HG03457 (cell line): ENCODE results near the gene ACTL10.

ENCODE experiments used
- ATAC-seq: cut with Tn5 transposase; IDR thresholded peaks from one replicate; pipeline ENCODE4 v1.9.1; 2021; ENCODE audit warnings: moderate number of reproducible peaks; ENCODE audit not compliant: unreplicated experiment

The ACTL10 gene

GRCh38 chr20:33648396-33649004 lies 18.2 kb upstream of the ACTL10 start:
- no peak for ATAC-seq

GRCh38 chr20:33649201-33649681 lies 17.5 kb upstream of the ACTL10 start:
- ATAC-seq: no peak

GRCh38 chr20:33650111-33650752 lies 16.5 kb upstream of the ACTL10 start:
- no peak for ATAC-seq

- ATAC-seq: no peak
These were observed 15.8 kb upstream of the ACTL10 start for GRCh38 chr20:33650753-33651561.

- ATAC-seq: no peak
These were observed 15.1 kb upstream of the ACTL10 start for GRCh38 chr20:33651562-33652048.

- ATAC-seq: no peak
These were observed 13.4 kb upstream of the ACTL10 start for GRCh38 chr20:33653218-33653899.

- ATAC-seq: no peak
These were observed 12.7 kb upstream of the ACTL10 start for GRCh38 chr20:33653900-33654596.

- no peak for ATAC-seq
These were observed 12.0 kb upstream of the ACTL10 start for GRCh38 chr20:33654680-33655161.

GRCh38 chr20:33655164-33655563 lies 11.6 kb upstream of the ACTL10 start:
- no peak for ATAC-seq

- ATAC-seq: no peak
These were observed 10.5 kb upstream of the ACTL10 start for GRCh38 chr20:33656010-33656782.

- ATAC-seq: no peak
These were observed 9.7 kb upstream of the ACTL10 start for GRCh38 chr20:33656783-33657703.

GRCh38 chr20:33657704-33658095 lies 9.0 kb upstream of the ACTL10 start:
- ATAC-seq: no peak

- ATAC-seq: no peak
These were observed 8.2 kb upstream of the ACTL10 start for GRCh38 chr20:33658510-33658909.

GRCh38 chr20:33658929-33659328 lies 7.8 kb upstream of the ACTL10 start:
- no peak for ATAC-seq

- no peak for ATAC-seq
These were observed 7.3 kb upstream of the ACTL10 start for GRCh38 chr20:33659341-33660034.

GRCh38 chr20:33660035-33660684 lies 6.6 kb upstream of the ACTL10 start:
- no peak for ATAC-seq

GRCh38 chr20:33660685-33661058 lies 6.1 kb upstream of the ACTL10 start:
- ATAC-seq: no peak

GRCh38 chr20:33662172-33662571 lies 4.6 kb upstream of the ACTL10 start, which contains the start of gene C20orf144:
TSS of gene C20orf144 (plus strand) at chr20:33662327. CDS start at chr20:33662346, 19 bp downstream.
- no peak for ATAC-seq
